Glomerular visceral epithelial cell (primary cell): Measurements from ENCODE around the gene ARFGEF3.

ENCODE experiments used
- DNase-seq: peaks from one replicate; pipeline ENCODE4 v3.0.0-alpha.2; 2016; ENCODE audit errors: extremely low spot score

ARFGEF3 gene

GRCh38 chr6:138308731-138309110 is 147.0 kb downstream of the ARFGEF3 start:
- DNase-seq: no peak

DNA sequence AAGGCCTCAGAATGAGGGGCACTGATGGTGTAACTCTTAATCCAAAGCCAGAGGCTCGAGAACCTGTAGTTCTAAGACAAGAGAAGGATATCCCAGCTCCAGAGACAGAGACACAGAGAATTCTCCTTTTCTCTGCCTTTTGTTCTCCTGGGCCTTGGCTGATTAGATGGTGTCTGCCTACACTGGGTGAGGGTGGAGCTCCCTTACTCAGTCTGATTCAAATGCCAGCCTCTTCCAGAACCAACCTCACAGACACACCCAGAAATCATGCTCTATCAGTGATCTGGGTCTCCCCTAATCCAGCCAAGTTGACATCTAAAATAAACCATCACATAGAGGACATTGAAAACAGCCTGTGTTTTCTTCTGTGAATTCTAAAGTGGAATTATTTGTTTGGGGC is 148.0 kb downstream of the ARFGEF3 start:
- DNase-seq: no peak

DNA sequence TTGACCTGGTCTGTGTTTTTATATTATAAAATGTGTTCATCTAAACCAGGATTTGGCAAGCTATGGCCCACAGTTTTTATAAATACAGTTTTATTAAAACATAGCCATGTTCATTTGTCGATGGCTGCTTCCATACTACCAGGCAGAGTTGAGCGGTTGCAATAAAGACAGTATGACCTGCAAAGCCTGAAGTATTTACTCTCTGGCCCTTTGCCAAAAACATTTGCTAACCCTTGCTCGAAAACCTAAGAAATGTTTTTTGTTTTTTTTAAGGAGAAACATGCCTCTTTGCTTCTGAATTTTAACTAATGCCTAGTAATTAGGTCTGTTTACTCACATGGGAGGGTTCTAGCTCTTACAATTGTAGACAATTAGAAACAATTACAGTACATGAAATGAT is 148.6 kb downstream of the ARFGEF3 start:
- DNase-seq: no peak

GRCh38 chr6:138310821-138311220 is 149.1 kb downstream of the ARFGEF3 start:
- no peak for DNase-seq

DNA sequence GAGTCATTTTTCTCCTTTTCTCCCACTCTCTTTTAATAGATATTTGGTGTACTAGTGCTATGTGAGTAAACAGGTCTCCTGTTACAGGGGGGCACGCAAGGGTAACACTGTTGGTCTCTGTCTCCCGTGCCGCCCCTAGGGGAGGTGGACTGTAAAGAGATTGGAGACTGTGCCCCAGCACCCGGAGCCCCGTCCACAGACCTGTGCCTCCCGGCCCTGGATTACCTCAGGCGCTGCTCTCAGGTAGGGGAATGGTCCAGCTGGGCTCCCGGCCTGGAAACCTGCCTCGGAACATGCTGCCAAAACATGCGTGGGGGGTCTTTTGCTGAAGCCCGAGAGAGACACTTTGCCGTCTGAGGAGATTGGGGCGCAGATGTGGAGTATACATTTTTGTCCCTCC is 149.5 kb downstream of the ARFGEF3 start:
- no peak for DNase-seq

GRCh38 chr6:138318741-138319375 is 157.1 kb downstream of the ARFGEF3 start:
- no peak for DNase-seq

GRCh38 chr6:138321934-138322333 is 160.2 kb downstream of the ARFGEF3 start:
- DNase-seq: no peak

- no peak for DNase-seq
Measured at GRCh38 chr6:138323821-138324220, 162.1 kb downstream of the ARFGEF3 start.

- no peak for DNase-seq
Measured at GRCh38 chr6:138328210-138328609, 166.5 kb downstream of the ARFGEF3 start.

GRCh38 chr6:138330763-138331162 is 169.0 kb downstream of the ARFGEF3 start:
- no peak for DNase-seq

DNA sequence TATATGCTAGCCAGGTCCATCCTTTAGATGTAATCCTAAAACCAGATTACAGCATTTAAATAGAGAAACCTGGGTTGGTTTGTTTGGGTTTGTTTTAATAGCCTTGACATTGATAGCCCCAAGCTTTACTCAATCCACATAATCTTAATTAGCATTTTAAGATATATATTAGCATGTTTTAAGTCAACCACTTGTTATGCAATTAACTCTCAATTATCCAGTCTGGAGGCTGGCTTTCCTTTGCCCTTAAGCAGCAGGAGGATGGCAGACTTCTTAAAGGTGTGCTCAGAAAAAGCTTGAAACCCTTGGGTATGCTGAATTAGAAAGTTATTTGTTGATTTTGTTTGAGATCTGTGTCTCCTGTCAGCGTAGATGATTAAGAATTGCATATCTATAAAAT is 169.7 kb downstream of the ARFGEF3 start:
- DNase-seq: no peak

GRCh38 chr6:138331984-138332383 is 170.2 kb downstream of the ARFGEF3 start:
- no peak for DNase-seq

DNA sequence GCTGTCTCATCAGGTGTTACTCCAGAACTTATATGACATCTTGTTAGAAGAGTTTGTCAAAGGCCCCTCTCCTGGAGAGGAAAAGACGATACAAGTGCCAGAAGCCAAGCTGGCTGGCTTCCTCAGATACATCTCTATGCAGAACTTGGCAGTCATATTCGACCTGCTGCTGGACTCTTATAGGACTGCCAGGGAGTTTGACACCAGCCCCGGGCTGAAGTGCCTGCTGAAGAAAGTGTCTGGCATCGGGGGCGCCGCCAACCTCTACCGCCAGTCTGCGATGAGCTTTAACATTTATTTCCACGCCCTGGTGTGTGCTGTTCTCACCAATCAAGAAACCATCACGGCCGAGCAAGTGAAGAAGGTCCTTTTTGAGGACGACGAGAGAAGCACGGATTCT is 172.3 kb downstream of the ARFGEF3 start:
- DNase-seq: no peak

DNA sequence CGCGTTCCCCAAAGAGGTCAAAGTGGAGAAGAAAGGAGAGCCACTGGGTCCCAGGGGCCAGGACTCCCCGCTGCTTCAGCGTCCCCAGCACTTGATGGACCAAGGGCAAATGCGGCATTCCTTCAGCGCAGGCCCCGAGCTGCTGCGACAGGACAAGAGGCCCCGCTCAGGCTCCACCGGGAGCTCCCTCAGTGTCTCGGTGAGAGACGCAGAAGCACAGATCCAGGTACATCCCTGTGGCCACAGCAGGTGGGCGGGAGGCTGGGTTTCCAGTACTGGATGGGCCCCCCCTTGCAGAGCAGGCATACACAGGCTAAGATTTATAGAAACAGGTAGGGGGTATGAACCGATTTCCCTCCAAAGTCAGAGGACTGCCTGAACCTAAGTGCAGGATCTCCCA is 173.2 kb downstream of the ARFGEF3 start:
- DNase-seq: no peak

GRCh38 chr6:138336221-138336620 is 174.5 kb downstream of the ARFGEF3 start:
- no peak for DNase-seq

GRCh38 chr6:138337076-138337475 is 175.3 kb downstream of the ARFGEF3 start:
- DNase-seq: no peak

DNA sequence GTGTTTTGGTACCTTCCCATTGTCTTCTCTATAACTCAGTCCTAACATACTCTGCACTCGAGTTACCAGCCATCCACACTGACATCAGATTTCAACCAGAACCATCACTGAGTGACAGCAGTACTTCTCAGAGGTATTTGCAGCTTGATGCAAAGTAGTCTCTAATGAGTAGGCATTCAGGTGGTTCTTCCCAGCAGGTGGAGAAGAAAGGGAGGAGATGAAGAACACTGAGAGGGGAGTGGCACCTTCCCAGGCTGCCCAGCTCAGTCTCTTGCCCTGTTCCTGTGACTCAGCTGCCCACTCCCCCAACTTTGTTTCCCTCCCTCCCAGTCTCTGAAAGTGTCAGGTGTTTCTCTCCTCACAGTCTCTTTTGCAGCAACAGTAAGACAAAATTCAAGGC is 177.3 kb downstream of the ARFGEF3 start:
- no peak for DNase-seq

GRCh38 chr6:138341176-138341575 is 179.4 kb downstream of the ARFGEF3 start:
- no peak for DNase-seq

DNA sequence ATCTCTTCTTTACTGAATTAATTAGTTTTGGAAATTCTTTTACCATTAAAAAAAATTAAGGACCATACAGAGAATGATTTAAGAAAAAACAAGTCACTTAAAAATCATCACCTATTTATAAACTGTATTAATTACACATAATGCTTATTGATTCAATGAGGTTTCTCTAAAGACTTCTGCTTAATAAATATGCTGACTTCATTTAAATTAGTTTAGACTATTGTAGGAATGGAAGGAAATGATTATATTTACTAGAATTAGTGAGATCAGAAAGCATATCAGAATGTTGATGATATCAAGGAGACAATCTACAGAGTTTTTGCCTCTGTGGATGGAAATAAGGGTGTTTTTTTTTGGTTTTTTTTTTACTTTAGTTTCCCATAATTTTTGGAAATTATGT is 181.4 kb downstream of the ARFGEF3 start:
- no peak for DNase-seq

- DNase-seq: no peak
Measured at GRCh38 chr6:138345565-138346285, 184.0 kb downstream of the ARFGEF3 start.

GRCh38 chr6:138346302-138347195 is 184.8 kb downstream of the ARFGEF3 start:
- DNase-seq: no peak

DNA sequence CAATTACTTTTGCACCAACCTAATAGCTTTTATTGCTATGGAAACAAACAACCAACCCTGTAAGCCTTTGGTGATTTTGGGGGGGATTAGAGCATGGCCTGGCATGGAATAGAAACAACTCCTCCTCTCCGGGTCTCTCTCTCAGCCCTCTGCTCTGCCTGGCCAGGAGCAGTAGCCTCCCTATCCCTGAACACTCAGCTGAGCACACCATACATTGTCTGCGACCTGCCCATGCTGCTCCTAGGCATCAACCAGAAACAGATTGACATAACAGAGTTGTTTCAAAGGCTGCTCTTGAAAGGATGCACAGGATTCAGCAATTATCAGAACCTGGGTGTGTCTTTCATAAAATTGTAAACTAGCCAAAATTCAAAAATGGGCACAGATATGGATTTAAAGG is 186.1 kb downstream of the ARFGEF3 start:
- DNase-seq: no peak

DNA sequence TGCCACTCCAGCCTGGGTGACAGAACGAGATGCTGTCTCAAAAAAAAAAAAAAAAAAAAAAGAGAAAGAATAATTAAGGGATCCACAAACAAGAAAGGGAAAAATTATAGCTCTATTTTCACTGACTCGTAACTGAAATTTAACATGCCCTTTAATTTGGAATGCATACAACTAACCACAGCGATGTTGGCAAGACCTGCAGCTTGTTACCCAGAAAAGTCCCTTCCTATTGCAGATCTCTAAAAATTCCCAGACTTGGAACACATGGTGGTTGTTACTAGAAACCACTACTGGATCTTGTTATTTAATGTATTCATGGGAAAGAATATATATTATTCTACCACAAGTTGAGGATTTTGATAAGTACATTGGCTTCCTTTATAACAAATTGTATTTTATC is 188.2 kb downstream of the ARFGEF3 start:
- no peak for DNase-seq
